Measurements from ENCODE around the gene DST.

Gene DST

DNA sequence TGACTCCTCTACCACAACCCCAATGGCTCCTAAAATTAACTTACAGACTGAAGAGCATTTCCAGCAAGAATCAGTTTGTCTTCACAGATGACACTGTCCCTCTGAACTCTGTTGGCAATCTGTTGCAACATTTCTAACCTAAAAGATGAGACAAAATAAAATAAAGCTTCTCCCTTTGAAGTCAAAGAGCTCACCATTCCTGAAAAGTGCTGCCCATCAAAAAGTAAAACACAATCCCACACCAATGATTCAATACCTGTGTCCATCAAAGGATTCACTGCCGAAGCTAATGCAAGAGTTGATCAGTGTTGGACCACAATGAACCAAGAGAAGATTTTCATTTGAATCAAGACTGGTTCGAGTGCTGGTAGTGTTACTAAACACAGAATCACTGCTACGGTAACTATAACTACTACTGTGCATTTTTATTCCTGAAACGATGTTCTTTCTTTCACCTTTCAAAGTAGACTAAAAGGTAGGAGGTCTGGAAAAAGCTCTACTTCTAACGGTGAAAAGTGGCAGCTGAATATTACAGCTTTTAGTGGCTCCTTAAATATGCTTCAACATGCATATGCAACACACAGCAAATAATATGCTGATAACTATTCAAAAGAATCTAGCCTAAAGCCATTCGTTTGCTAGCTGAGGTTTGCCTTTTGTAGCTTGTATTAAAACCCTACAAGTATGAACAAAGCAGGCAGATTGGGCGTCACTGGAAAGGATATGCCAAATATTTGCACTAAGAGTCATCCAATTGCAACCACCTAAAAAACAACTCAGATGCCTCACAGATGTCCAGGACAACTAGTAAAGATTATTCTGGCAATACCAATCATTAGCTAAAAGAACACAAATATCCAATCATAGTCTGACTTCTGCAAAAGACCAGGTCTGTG is at the start of gene DST:
TSS of gene DST (minus strand) at position 524 of the 896 bp plus-strand sequence.
- DNase-seq (ENCODE audit: low read depth), result no peak

DNA sequence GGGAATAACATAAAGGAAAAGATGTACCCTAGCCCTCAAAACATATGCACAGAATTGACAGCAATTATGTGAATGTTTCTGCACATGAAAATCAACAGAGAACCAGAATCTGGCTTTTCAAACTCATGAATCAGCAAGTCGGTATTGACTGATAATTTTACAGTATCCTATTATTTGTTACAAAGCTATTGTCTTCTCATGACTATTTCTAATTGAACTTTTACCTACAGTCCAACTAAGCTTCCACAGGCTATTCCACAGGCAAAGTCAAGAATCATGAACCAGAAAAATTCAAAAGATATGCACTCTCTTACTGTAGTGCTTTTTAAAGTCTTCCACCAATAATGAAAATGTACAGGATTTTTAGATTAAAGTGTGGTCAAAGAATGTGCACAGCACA is 49.1 kb upstream of the DST start:
- DNase-seq (ENCODE audit: low read depth), result no peak

DNA sequence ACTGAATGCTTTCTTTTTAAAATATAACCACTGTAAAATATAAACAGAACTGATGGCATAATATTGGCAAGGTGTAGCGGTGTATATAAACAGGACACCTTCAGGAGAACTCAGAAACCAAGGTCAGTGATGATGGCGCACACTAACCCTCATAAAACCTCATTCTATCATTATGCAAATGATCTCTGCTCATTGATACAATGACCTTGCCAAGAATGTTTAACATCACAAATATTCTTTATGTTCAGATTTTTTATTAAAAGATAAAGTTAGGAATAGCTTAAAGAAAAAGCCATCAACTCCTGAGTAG is 48.6 kb upstream of the DST start:
- DNase-seq (ENCODE audit: low read depth), result no peak

- DNase-seq (ENCODE audit: low read depth), result no peak
Observed at GRCh38 chr6:56690519-56691285, 48.0 kb upstream of the DST start.

DNA sequence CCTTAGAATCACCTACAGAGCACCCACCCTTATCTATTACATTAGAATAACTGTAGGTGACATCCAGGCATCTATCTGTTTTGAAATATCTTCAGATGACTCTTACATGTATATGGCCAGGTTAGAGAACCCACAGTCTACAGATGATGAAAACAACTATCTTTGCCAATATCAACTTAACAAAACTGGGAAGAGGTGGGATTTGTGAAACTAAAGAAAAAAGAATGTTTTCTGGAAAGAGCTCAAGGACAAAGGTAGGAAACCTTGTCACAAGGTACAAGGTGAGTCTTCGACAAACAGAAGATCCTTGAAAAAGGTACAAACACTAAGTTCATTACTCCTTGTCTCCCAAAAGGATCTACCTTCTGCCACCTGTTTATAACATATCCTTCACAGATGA is 47.0 kb upstream of the DST start:
- no peak for DNase-seq (ENCODE audit: low read depth)

DNA sequence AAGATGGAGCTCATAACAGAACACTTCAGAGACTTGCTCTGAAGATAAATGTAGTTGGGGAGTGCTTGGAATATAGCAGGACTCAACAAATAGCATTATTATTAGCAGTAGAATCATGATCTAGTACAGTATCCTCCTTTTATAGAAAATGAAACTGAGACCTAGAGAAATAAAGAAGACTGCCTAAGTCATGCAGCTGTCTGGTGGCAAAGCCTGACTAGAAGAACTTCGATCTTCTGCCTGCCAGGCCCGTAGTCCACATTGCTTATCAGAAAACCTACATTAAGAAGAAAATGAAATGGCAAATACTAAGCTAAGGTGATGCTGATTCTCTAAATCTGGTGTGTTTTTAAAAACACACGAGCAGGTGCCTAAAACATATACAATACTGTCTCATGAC is 46.4 kb upstream of the DST start:
- no peak for DNase-seq (ENCODE audit: low read depth)

DNA sequence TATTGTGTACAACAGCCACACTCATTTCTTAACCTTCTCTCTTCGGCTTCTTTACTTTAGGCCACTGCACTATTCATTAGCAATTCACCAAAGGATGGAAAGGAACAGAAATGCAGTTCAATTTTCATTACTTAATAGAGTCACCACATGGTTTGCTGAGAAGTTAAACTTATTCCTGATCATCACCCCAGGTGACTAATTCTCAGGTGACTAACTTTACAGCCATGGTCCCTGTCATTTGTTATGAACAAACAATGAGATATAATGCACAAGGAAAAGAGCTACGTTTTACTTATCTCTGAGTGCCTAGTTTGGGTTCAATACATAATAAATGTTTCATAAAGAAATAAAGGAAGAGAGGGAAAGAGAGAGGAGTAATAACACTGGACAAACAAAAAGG is 45.8 kb upstream of the DST start:
- DNase-seq (ENCODE audit: low read depth), result no peak

- DNase-seq (ENCODE audit: low read depth), result no peak
Observed at GRCh38 chr6:56687551-56687950, 44.9 kb upstream of the DST start.

- no peak for DNase-seq (ENCODE audit: low read depth)
Observed at GRCh38 chr6:56686429-56686828, 43.7 kb upstream of the DST start.

DNA sequence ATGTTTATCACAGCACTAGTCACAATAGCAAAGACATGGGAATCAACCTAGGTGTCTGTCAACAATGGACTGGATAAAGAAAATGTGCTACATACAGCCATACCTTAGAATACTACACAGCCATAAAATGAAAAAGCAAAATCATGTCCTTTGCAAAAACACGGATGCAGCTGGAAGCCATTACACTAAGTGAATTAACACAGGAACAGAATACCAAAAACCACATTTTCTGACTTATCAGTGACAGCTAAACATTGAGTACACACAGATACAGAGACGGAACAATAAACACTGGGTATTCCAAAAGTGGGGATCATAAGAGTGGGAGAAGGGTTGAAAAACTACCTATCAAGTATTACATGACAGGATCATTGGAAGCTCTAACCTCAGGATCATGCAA is 43.3 kb upstream of the DST start:
- DNase-seq (ENCODE audit: low read depth), result no peak

DNA sequence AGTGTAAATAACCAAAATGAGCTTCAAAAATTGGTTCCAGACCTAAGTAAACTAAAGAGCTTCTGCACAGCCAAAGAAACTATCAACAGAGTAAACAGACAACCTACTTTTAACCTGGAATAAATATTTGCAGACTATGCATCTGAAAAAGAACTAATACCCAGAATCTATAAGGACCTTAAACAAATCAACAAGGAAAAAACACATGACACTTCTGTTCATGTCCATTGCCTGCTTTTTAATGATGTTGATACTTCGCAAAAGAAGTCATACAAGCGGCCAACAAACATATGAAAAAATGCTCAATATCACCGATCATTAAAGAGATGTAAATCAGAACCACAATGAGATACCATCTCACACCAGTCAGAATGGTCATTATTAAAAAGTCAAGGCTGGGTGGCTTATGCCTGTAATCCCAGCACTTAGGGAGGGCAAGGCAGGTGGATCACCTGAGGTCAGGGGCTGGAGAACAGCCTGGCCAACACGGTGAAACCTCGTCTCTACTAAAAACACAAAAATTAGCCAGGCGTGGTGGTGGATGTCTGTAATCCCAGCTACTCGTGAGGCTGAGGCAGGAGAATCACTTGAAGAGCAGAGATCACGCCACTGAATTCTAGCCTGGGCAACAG is 42.5 kb upstream of the DST start:
- DNase-seq (ENCODE audit: low read depth), result no peak

- no peak for DNase-seq (ENCODE audit: low read depth)
Observed at GRCh38 chr6:56684342-56685101, 41.8 kb upstream of the DST start.

GRCh38 chr6:56683882-56684281 is 41.2 kb upstream of the DST start:
- DNase-seq (ENCODE audit: low read depth), result no peak

GRCh38 chr6:56682635-56683034 is 39.9 kb upstream of the DST start:
- no peak for DNase-seq (ENCODE audit: low read depth)

DNA sequence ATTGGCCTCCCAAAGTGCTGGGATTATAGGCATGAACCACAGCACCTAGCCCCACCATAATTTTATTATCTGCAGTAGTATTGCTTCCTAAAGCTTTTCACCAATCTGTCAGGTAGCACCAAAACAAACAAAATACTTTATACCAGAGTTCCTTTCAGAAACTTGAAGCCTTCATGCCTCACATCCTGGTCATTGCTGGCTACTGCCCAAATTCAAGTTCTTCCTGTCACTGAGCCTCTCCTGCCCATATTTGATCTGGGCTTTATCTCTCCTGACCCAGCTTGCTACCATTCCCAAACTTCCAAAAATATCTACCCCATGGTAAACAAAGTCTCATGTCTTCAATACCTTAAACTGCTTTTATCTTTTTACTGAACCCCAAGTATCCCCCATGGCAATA is 34.9 kb upstream of the DST start:
- DNase-seq (ENCODE audit: low read depth), result no peak

- DNase-seq (ENCODE audit: low read depth), result no peak
Observed at GRCh38 chr6:56671651-56672461, 29.2 kb upstream of the DST start.

DNA sequence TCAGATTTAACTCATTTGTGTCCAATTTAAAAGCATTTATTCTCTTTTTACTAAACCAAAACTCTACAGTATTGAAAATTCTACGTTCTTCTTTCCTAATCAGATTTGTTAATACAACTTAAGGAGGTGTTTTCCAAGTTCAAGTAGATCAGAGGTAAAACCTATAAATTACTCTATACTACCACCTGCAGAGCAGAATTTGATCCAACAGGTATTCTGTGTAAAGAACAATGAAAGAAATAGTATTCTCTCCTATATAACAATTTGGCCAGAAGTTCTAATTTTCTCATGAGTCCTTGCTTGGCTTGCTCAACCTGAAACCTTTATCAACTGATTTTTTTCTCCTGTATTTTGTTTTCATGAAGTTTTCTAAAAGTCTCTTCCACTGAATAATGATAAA is 28.5 kb upstream of the DST start:
- no peak for DNase-seq (ENCODE audit: low read depth)

GRCh38 chr6:56669041-56669440 is 26.4 kb upstream of the DST start:
- DNase-seq (ENCODE audit: low read depth), result no peak

- DNase-seq (ENCODE audit: low read depth), result no peak
Observed at GRCh38 chr6:56668158-56668557, 25.5 kb upstream of the DST start.

DNA sequence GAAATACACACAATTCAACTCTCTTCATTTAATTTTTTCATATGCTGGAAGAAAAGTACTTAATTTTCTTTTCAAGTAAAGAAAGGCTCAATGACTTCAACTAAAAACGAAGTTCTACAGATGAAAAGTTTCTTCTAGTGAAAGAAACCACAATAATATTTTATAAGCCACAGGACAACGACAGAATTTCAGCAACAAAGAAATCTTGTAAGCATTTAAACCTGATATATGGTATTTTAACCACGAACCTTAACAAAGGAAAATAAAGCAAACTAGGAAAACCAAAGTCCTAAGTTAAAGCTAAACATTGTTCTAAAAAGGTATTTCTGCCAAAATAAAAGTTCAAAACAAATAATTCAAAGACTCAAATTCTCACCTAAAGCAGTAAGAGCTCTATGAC is 24.6 kb upstream of the DST start:
- no peak for DNase-seq (ENCODE audit: low read depth)

DNA sequence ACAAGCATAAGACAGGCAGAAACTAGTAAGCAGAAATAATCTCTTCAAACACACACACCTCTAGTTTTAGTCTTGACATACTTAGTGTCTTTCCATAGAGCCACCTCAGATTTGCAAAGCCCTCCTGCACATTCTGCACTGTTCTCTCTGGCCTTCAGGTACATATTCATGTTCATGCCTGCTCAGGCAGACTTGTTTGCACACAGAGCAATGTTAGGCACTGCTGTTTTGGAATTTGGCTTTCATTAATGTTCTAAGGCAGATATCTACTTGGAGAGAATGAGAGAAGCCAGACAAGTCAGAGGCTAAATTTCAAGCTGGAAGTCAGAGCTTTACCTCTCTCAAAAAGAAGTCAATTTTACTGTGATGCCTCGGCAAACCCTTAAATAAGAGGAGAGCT is 21.3 kb upstream of the DST start:
- no peak for DNase-seq (ENCODE audit: low read depth)

- DNase-seq (ENCODE audit: low read depth), result no peak
Observed at GRCh38 chr6:56663344-56663743, 20.7 kb upstream of the DST start.
